Measurements from ENCODE around the gene KRTCAP3.

GRCh38 chr2:27393225-27393624 lies 49.0 kb upstream of the KRTCAP3 start:
- TF ChIP-seq POLR2A (IDR thresholded peaks at IDR 0.05; ENCODE audit: low read depth, low read length) (no peak), TAF1 (IDR thresholded peaks at IDR 0.05; ENCODE audit: borderline replicate concordance, low read depth, low read length) (no peak)
